ENCODE data around the gene KIFC3. TPM values are rescaled to one million over a fixed set of nuclear protein-coding genes. Genes with fewer than 3 reads are reported as not detected.

KIFC3 gene
- total and polyA plus RNA-seq, 2 of the 8 experiments (the other 6 are each of a cell fraction or from before 2014, with no cell fraction given) = 2.1 to 7.1 TPM

DNA sequence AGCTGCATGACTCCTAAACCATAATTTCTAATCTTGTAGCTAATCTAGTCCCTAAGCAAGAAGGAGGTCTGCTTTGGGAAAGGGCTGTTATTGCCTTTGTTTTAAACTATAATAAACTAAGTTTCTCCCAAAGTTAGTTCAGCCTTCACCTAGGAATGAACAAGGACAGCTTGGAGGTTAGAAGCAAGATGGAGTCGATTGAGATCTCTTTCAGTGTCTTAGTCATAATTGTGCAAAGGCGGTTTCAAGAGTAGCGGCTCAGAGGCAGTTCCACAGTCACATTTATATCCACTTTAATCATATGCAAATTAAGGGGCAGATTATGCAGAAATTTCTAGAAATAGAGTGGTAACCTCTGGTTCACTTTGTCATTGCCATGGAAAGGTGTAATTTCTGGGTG lies 90.3 kb downstream of the KIFC3 start:
- POLR2A ChIA-PET (ENCODE audit: partially characterized antibody) = no interaction called here

More for the DNA sequence above, 90.3 kb downstream of the KIFC3 start:
- Histone ChIP-seq H2BK5ac (ENCODE audit: low read depth, low read length) (no peak overlapping the region), H2AFZ (ENCODE audit: low read length) (no peak overlapping the region), H3K4ac (replicated peaks; ENCODE audit: insufficient read length, low read depth, low read length) (no peak overlapping the region), H2BK120ac (replicated peaks; ENCODE audit: low read depth, low read length) (no peak overlapping the region), H2BK12ac (ENCODE audit: low read depth, low read length) (no peak overlapping the region), H3K18ac (ENCODE audit: extremely low read depth, low read length) (no peak overlapping the region), H2BK15ac (ENCODE audit: low read length) (no peak overlapping the region), H2BK20ac (ENCODE audit: low read length) (no peak overlapping the region), H3K23ac (ENCODE audit: insufficient read length) (no peak overlapping the region), H3K79me1 (ENCODE audit: low read depth, low read length) (no peaks in the 10 kb centered on the region), H4K20me1 (replicated peaks in 1 of 2; ENCODE audit: control insufficient read depth in 1 of 2, insufficient read depth in 2 of 2, low read length in 2 of 2) (no peaks in the 10 kb centered on the region), H3K56ac (replicated peaks; ENCODE audit: insufficient read length, low read depth, low read length) (no peak overlapping the region), H3K79me2 (ENCODE audit: control insufficient read depth in 1 of 2, insufficient read depth in 2 of 2, low read length in 2 of 2) (no peaks in the 10 kb centered on the region), H3K23me2 (ENCODE audit: low read depth, low read length) (no peaks in the 10 kb centered on the region), H4K8ac (ENCODE audit: extremely low read depth, insufficient read depth, low read length) (no peak overlapping the region), H3K4me3 (ENCODE audit: extremely low read depth in 1 of 4, insufficient read depth in 2 of 4, low read depth in 3 of 4, low read length in 4 of 4) (no peak overlapping the region), H4K91ac (replicated peaks; ENCODE audit: insufficient read length, low read length) (no peak overlapping the region), H3K9me3 (ENCODE audit: insufficient read depth in 2 of 2, low read depth in 1 of 2, low read length in 1 of 2) (no peaks in the 10 kb centered on the region), H3K4me1 (replicated peaks in 1 of 4; ENCODE audit: control insufficient read depth in 3 of 4, insufficient read depth in 4 of 4, low read length in 3 of 4) (no peaks in the 10 kb centered on the region), H2AK5ac (ENCODE audit: low read depth, low read length) (no peak overlapping the region), H3K27ac (ENCODE audit: low read depth, low read length) (no peak overlapping the region), H3K27me3 (replicated peaks in 1 of 4; ENCODE audit: control insufficient read depth in 3 of 4, extremely low read depth in 1 of 4, insufficient read depth in 3 of 4, low read length in 3 of 4) (no peaks in the 10 kb centered on the region; a peak in 1 of 7 replicates), H3K36me3 (ENCODE audit: control insufficient read depth in 2 of 4, insufficient read depth in 4 of 4, low read length in 3 of 4) (no peaks in the 10 kb centered on the region), H3K4me2 (ENCODE audit: insufficient read depth in 1 of 2, low read depth in 2 of 2, low read length in 2 of 2) (no peak overlapping the region), H3K9ac (replicated peaks in 1 of 4; ENCODE audit: extremely low read depth in 1 of 4, low read depth in 3 of 4, low read length in 3 of 4) (no peak overlapping the region), H4K5ac (ENCODE audit: insufficient read length, low read depth, low read length) (no peak overlapping the region), H3K14ac (ENCODE audit: insufficient read length) (no peak overlapping the region)
- CTCF ChIA-PET (ENCODE audit: partially characterized antibody) = interaction anchor here (1.2 to 4.2 kb wide), 6 partner anchors 8 to 63 kb away, joined by 3 to 15 read pairs (median 4); partner anchors contain the start of gene ADGRG3
- TF ChIP-seq EP300 (IDR thresholded peaks at IDR 0.05; ENCODE audit: borderline replicate concordance in 1 of 2, low read depth in 2 of 2, low read length in 2 of 2) (no peak), JUN (IDR thresholded peaks at IDR 0.05; ENCODE audit: low read depth, low read length) (no peak), SIX5 (IDR thresholded peaks at IDR 0.05; ENCODE audit: low read depth, low read length) (no peak), RAD21 (IDR thresholded peaks at IDR 0.05 in 1 of 2, conservative IDR thresholded peaks at IDR 0.05 in 1 of 2; ENCODE audit: low read depth in 2 of 2, low read length in 2 of 2) (no peak), EGR1 (IDR thresholded peaks at IDR 0.05; ENCODE audit: borderline replicate concordance, low read depth, low read length) (no peak), TEAD4 (IDR thresholded peaks at IDR 0.05; ENCODE audit: low read depth, low read length) (no peak), SP1 (IDR thresholded peaks at IDR 0.05; ENCODE audit: low read depth, low read length) (no peak), RXRA (IDR thresholded peaks at IDR 0.05; ENCODE audit: insufficient read depth, low read depth, low read length) (no peak)
- WGBS, 2 experiments (ENCODE audit: extremely low coverage in 1 of 2, insufficient coverage in 1 of 2, insufficient read length in 1 of 2, insufficient replicate concordance in 2 of 2, low coverage in 1 of 2, low lambda C conversion rate in 2 of 2, missing lambda C conversion rate in 1 of 2) = 91% methylated on average over 3 of the region's 3 CpGs; no CpG with 5 or more reads in 1 of the 2 experiments
- FAIRE-seq = no peak
- DNase-seq (ENCODE audit: low read depth in 1 of 2, low spot score in 2 of 2) = no peak
